ENCODE measurements around the gene SENP1.

SENP1 gene

GRCh38 chr12:48070033-48070432 lies 35.8 kb downstream of the SENP1 start:
- Histone ChIP-seq H3K36me3 (ENCODE audit: control insufficient read depth in 1 of 2, insufficient read depth in 2 of 2, low read length in 2 of 2) (peaks cover 27 to 60% of the 10 kb centered on the region in 2 donors), H3K27ac (ENCODE audit: low read depth, low read length) (no peak overlapping the region), H3K4me1 (ENCODE audit: control insufficient read depth in 1 of 2, insufficient read depth in 2 of 2, low read length in 2 of 2) (no peaks in the 10 kb centered on the region), H3K9me3 (ENCODE audit: control insufficient read depth in 1 of 2, low read length in 2 of 2) (no peaks in the 10 kb centered on the region), H3K27me3 (ENCODE audit: control insufficient read depth in 1 of 2, insufficient read depth in 2 of 2, low read length in 2 of 2) (no peaks in the 10 kb centered on the region), H3K9ac (ENCODE audit: low read depth in 1 of 2, low read length in 2 of 2) (no peak overlapping the region), H3K4me3 (ENCODE audit: low read depth in 1 of 2, low read length in 2 of 2) (no peak overlapping the region)

GRCh38 chr12:48069241-48069640 lies 36.6 kb downstream of the SENP1 start:
- no peaks in the 10 kb centered on the region for H3K9me3 ChIP-seq (ENCODE audit: control insufficient read depth in 1 of 2, low read length in 2 of 2)
- H3K4me3 ChIP-seq (ENCODE audit: low read depth in 1 of 2, low read length in 2 of 2), result no peak overlapping the region
- H3K4me1 ChIP-seq (ENCODE audit: control insufficient read depth in 1 of 2, insufficient read depth in 2 of 2, low read length in 2 of 2), result no peaks in the 10 kb centered on the region
- H3K27me3 ChIP-seq (ENCODE audit: control insufficient read depth in 1 of 2, insufficient read depth in 2 of 2, low read length in 2 of 2), result no peaks in the 10 kb centered on the region
- no peak overlapping the region for H3K9ac ChIP-seq (ENCODE audit: low read depth in 1 of 2, low read length in 2 of 2)
- peaks cover 29 to 60% of the 10 kb centered on the region in 2 donors for H3K36me3 ChIP-seq (ENCODE audit: control insufficient read depth in 1 of 2, insufficient read depth in 2 of 2, low read length in 2 of 2)
- no peak overlapping the region for H3K27ac ChIP-seq (ENCODE audit: low read depth, low read length)

GRCh38 chr12:48068457-48068856 lies 37.4 kb downstream of the SENP1 start:
- Histone ChIP-seq H3K9ac (ENCODE audit: low read depth in 1 of 2, low read length in 2 of 2) (no peak overlapping the region), H3K27me3 (ENCODE audit: control insufficient read depth in 1 of 2, insufficient read depth in 2 of 2, low read length in 2 of 2) (no peaks in the 10 kb centered on the region), H3K36me3 (ENCODE audit: control insufficient read depth in 1 of 2, insufficient read depth in 2 of 2, low read length in 2 of 2) (peaks cover 28 to 60% of the 10 kb centered on the region in 2 donors), H3K4me3 (ENCODE audit: low read depth in 1 of 2, low read length in 2 of 2) (no peak overlapping the region), H3K4me1 (ENCODE audit: control insufficient read depth in 1 of 2, insufficient read depth in 2 of 2, low read length in 2 of 2) (no peaks in the 10 kb centered on the region), H3K27ac (ENCODE audit: low read depth, low read length) (no peak overlapping the region), H3K9me3 (ENCODE audit: control insufficient read depth in 1 of 2, low read length in 2 of 2) (no peaks in the 10 kb centered on the region)

GRCh38 chr12:48067250-48067938 lies 38.5 kb downstream of the SENP1 start:
- Histone ChIP-seq H3K4me3 (ENCODE audit: low read depth in 1 of 2, low read length in 2 of 2) (no peak overlapping the region), H3K27me3 (ENCODE audit: control insufficient read depth in 1 of 2, insufficient read depth in 2 of 2, low read length in 2 of 2) (no peaks in the 10 kb centered on the region), H3K9ac (ENCODE audit: low read depth in 1 of 2, low read length in 2 of 2) (no peak overlapping the region), H3K9me3 (ENCODE audit: control insufficient read depth in 1 of 2, low read length in 2 of 2) (no peaks in the 10 kb centered on the region), H3K27ac (ENCODE audit: low read depth, low read length) (no peak overlapping the region), H3K36me3 (ENCODE audit: control insufficient read depth in 1 of 2, insufficient read depth in 2 of 2, low read length in 2 of 2) (peaks cover 30 to 63% of the 10 kb centered on the region in 2 donors), H3K4me1 (ENCODE audit: control insufficient read depth in 1 of 2, insufficient read depth in 2 of 2, low read length in 2 of 2) (no peaks in the 10 kb centered on the region)

- no peak overlapping the region for H3K4me3 ChIP-seq (ENCODE audit: low read depth in 1 of 2, low read length in 2 of 2)
- no peak overlapping the region for H3K9ac ChIP-seq (ENCODE audit: low read depth in 1 of 2, low read length in 2 of 2)
- H3K4me1 ChIP-seq (ENCODE audit: control insufficient read depth in 1 of 2, insufficient read depth in 2 of 2, low read length in 2 of 2), result no peaks in the 10 kb centered on the region
- no peaks in the 10 kb centered on the region for H3K27me3 ChIP-seq (ENCODE audit: control insufficient read depth in 1 of 2, insufficient read depth in 2 of 2, low read length in 2 of 2)
- H3K36me3 ChIP-seq (ENCODE audit: control insufficient read depth in 1 of 2, insufficient read depth in 2 of 2, low read length in 2 of 2), result peaks cover 23 to 66% of the 10 kb centered on the region in 2 donors
- no peak overlapping the region for H3K27ac ChIP-seq (ENCODE audit: low read depth, low read length)
- no peaks in the 10 kb centered on the region for H3K9me3 ChIP-seq (ENCODE audit: control insufficient read depth in 1 of 2, low read length in 2 of 2)
Observed at GRCh38 chr12:48065041-48065440, 40.8 kb downstream of the SENP1 start.

- Histone ChIP-seq H3K4me1 (ENCODE audit: control insufficient read depth in 1 of 2, insufficient read depth in 2 of 2, low read length in 2 of 2) (no peaks in the 10 kb centered on the region), H3K36me3 (ENCODE audit: control insufficient read depth in 1 of 2, insufficient read depth in 2 of 2, low read length in 2 of 2) (peaks cover 26 to 71% of the 10 kb centered on the region in 2 donors), H3K9me3 (ENCODE audit: control insufficient read depth in 1 of 2, low read length in 2 of 2) (no peaks in the 10 kb centered on the region), H3K9ac (ENCODE audit: low read depth in 1 of 2, low read length in 2 of 2) (no peak overlapping the region), H3K27me3 (ENCODE audit: control insufficient read depth in 1 of 2, insufficient read depth in 2 of 2, low read length in 2 of 2) (no peaks in the 10 kb centered on the region), H3K4me3 (ENCODE audit: low read depth in 1 of 2, low read length in 2 of 2) (no peak overlapping the region), H3K27ac (ENCODE audit: low read depth, low read length) (no peak overlapping the region)
Observed at GRCh38 chr12:48063530-48063929, 42.3 kb downstream of the SENP1 start.

- Histone ChIP-seq H3K36me3 (ENCODE audit: control insufficient read depth in 1 of 2, insufficient read depth in 2 of 2, low read length in 2 of 2) (peaks cover 28 to 68% of the 10 kb centered on the region in 2 donors), H3K9ac (ENCODE audit: low read depth in 1 of 2, low read length in 2 of 2) (no peak overlapping the region), H3K4me1 (ENCODE audit: control insufficient read depth in 1 of 2, insufficient read depth in 2 of 2, low read length in 2 of 2) (no peaks in the 10 kb centered on the region), H3K27ac (ENCODE audit: low read depth, low read length) (no peak overlapping the region), H3K4me3 (ENCODE audit: low read depth in 1 of 2, low read length in 2 of 2) (no peak overlapping the region), H3K27me3 (ENCODE audit: control insufficient read depth in 1 of 2, insufficient read depth in 2 of 2, low read length in 2 of 2) (no peaks in the 10 kb centered on the region), H3K9me3 (ENCODE audit: control insufficient read depth in 1 of 2, low read length in 2 of 2) (no peaks in the 10 kb centered on the region)
Observed at GRCh38 chr12:48061938-48062719, 43.8 kb downstream of the SENP1 start.

GRCh38 chr12:48060474-48060873 lies 45.4 kb downstream of the SENP1 start:
- no peaks in the 10 kb centered on the region for H3K9me3 ChIP-seq (ENCODE audit: control insufficient read depth in 1 of 2, low read length in 2 of 2)
- H3K36me3 ChIP-seq (ENCODE audit: control insufficient read depth in 1 of 2, insufficient read depth in 2 of 2, low read length in 2 of 2), result peaks cover 28 to 66% of the 10 kb centered on the region in 2 donors
- H3K4me3 ChIP-seq (ENCODE audit: low read depth in 1 of 2, low read length in 2 of 2), result no peak overlapping the region
- no peak overlapping the region for H3K9ac ChIP-seq (ENCODE audit: low read depth in 1 of 2, low read length in 2 of 2)
- H3K27me3 ChIP-seq (ENCODE audit: control insufficient read depth in 1 of 2, insufficient read depth in 2 of 2, low read length in 2 of 2), result no peaks in the 10 kb centered on the region
- H3K27ac ChIP-seq (ENCODE audit: low read depth, low read length), result no peak overlapping the region
- no peaks in the 10 kb centered on the region for H3K4me1 ChIP-seq (ENCODE audit: control insufficient read depth in 1 of 2, insufficient read depth in 2 of 2, low read length in 2 of 2)

GRCh38 chr12:48058771-48059170 lies 47.1 kb downstream of the SENP1 start:
- Histone ChIP-seq H3K4me3 (ENCODE audit: low read depth in 1 of 2, low read length in 2 of 2) (no peak overlapping the region), H3K27me3 (ENCODE audit: control insufficient read depth in 1 of 2, insufficient read depth in 2 of 2, low read length in 2 of 2) (no peaks in the 10 kb centered on the region), H3K9me3 (ENCODE audit: control insufficient read depth in 1 of 2, low read length in 2 of 2) (no peaks in the 10 kb centered on the region), H3K9ac (ENCODE audit: low read depth in 1 of 2, low read length in 2 of 2) (no peak overlapping the region), H3K4me1 (ENCODE audit: control insufficient read depth in 1 of 2, insufficient read depth in 2 of 2, low read length in 2 of 2) (no peaks in the 10 kb centered on the region), H3K36me3 (ENCODE audit: control insufficient read depth in 1 of 2, insufficient read depth in 2 of 2, low read length in 2 of 2) (peaks cover 23 to 52% of the 10 kb centered on the region in 2 donors), H3K27ac (ENCODE audit: low read depth, low read length) (no peak overlapping the region)

- no peak overlapping the region for H3K9ac ChIP-seq (ENCODE audit: low read depth in 1 of 2, low read length in 2 of 2)
- no peaks in the 10 kb centered on the region for H3K27me3 ChIP-seq (ENCODE audit: control insufficient read depth in 1 of 2, insufficient read depth in 2 of 2, low read length in 2 of 2)
- no peak overlapping the region for H3K27ac ChIP-seq (ENCODE audit: low read depth, low read length)
- H3K9me3 ChIP-seq (ENCODE audit: control insufficient read depth in 1 of 2, low read length in 2 of 2), result no peaks in the 10 kb centered on the region
- H3K4me3 ChIP-seq (ENCODE audit: low read depth in 1 of 2, low read length in 2 of 2), result no peak overlapping the region
- H3K4me1 ChIP-seq (ENCODE audit: control insufficient read depth in 1 of 2, insufficient read depth in 2 of 2, low read length in 2 of 2), result no peaks in the 10 kb centered on the region
- H3K36me3 ChIP-seq (ENCODE audit: control insufficient read depth in 1 of 2, insufficient read depth in 2 of 2, low read length in 2 of 2), result peaks cover 7 to 25% of the 10 kb centered on the region in 2 donors
Observed at GRCh38 chr12:48054955-48055821, 50.7 kb downstream of the SENP1 start.

Measured in duodenal mucosa (tissue), 2 donors.